C4-2B (cell line): ENCODE results near the gene CUEDC1.

Experiments
- H3K27ac ChIP-seq: fragments of 450-650 bp; 2 replicates; pipeline ENCODE4 v1.5.1; 2017
- CTCF ChIP-seq: fragments of 450-650 bp; conservative IDR thresholded peaks from 2 replicates; pipeline ENCODE4 v1.5.1; 2017; ENCODE audit warnings: mild to moderate bottlenecking
- ZFX ChIP-seq: fragments of 450-650 bp; IDR thresholded peaks from 2 replicates; pipeline ENCODE4 v1.6.1; 2017

Gene CUEDC1

GRCh38 chr17:57908278-57908677, 46.9 kb downstream of the CUEDC1 start:
- TF ChIP-seq CTCF (no peak), ZFX (no peak)
- no peak overlapping the region for H3K27ac ChIP-seq

- no peak for TF ChIP-seq CTCF
- H3K27ac ChIP-seq = no peak overlapping the region
These were observed 48.3 kb downstream of the CUEDC1 start for GRCh38 chr17:57906910-57907309.

GRCh38 chr17:57905875-57906455, 49.2 kb downstream of the CUEDC1 start:
- H3K27ac ChIP-seq = no peak overlapping the region
- TF ChIP-seq ZFX (no peak), CTCF (no peak)

- TF ChIP-seq CTCF (no peak), ZFX (no peak)
- peak overlapping the region; percentile 95 for H3K27ac ChIP-seq
These were observed 51.3 kb downstream of the CUEDC1 start for GRCh38 chr17:57903961-57904360.

- TF ChIP-seq CTCF (no peak), ZFX (no peak)
- peak overlapping the region; percentile 95 for H3K27ac ChIP-seq
These were observed 52.1 kb downstream of the CUEDC1 start for GRCh38 chr17:57902800-57903759.

GRCh38 chr17:57902117-57902799, 53.0 kb downstream of the CUEDC1 start:
- H3K27ac ChIP-seq = peak overlapping the region; percentile 95
- TF ChIP-seq ZFX = no peak
- TF ChIP-seq CTCF = no peak
